ENCODE data around the gene CCDC57. TPM values are rescaled to one million over a fixed set of nuclear protein-coding genes. Genes with fewer than 3 reads are reported as not detected.
A peak's percentile ranks its signal among the peaks of the same experiment; 100 is the strongest.
"Not testable (repeated sequence)": the region's sequence is repeated elsewhere in the genome, so short reads cannot be mapped to it uniquely, and the experiment has no call there.

CCDC57 gene
- total RNA-seq, 2 experiments from 2014 or later: 129 to 135 TPM

GRCh38 chr17:82195675-82196672 lies 16.7 kb downstream of the CCDC57 start:
- intact Hi-C loops (cut with DNase I, micrococcal nuclease): no loop called here
- Mint-ChIP-seq H3K9me3 (no peaks in the 10 kb centered on the region), H3K4me3 (no peak overlapping the region), H3K27me3 (no peaks in the 10 kb centered on the region), H3K36me3 (ENCODE audit: low read depth) (peaks cover 48% of the 10 kb centered on the region), H3K4me1 (ENCODE audit: low read depth) (peaks cover 25% of the 10 kb centered on the region), H3K27ac (no peak overlapping the region)
- no peak overlapping the region for H3K4me3 ChIP-seq (ENCODE audit: low read length)
- DNase-seq (no peak), ATAC-seq (ENCODE audit: poor library complexity) (no peak)
- H3K9me3 ChIP-seq (ENCODE audit: control insufficient read depth in 1 of 2, insufficient read depth in 1 of 2, low read length in 2 of 2): no peaks in the 10 kb centered on the region
- no peak overlapping the region for H3K27ac ChIP-seq (ENCODE audit: low read depth in 1 of 2, low read length in 2 of 2)
- no peaks in the 10 kb centered on the region for H3K27me3 ChIP-seq (ENCODE audit: control insufficient read depth in 1 of 2, insufficient read depth in 2 of 2, low read length in 2 of 2)
- ChIA-PET CTCF (interaction anchor here (2.6 kb wide), 1 partner anchor 10 kb away, joined by 9 read pairs; no protein-coding TSS in a partner anchor), POLR2A (interaction anchor here (1.2 kb wide), 1 partner anchor 10 kb away, joined by 3 read pairs; no protein-coding TSS in a partner anchor)
- H3K36me3 ChIP-seq (ENCODE audit: insufficient read depth, low read length): peaks cover 43% of the 10 kb centered on the region
- peaks cover 33% of the 10 kb centered on the region for H3K4me1 ChIP-seq (ENCODE audit: insufficient read depth, low read length)
- no peak for TF ChIP-seq CTCF (IDR thresholded peaks at IDR 0.05)

- no peaks in the 10 kb centered on the region for H3K9me3 Mint-ChIP-seq
- intact Hi-C loops (cut with DNase I, micrococcal nuclease): no loop called here
- H3K4me1 Mint-ChIP-seq (ENCODE audit: low read depth): peaks cover 13% of the 10 kb centered on the region
- ATAC-seq (ENCODE audit: poor library complexity) (no peak), DNase-seq (no peak)
- no peaks in the 10 kb centered on the region for H3K27me3 ChIP-seq (ENCODE audit: control insufficient read depth in 1 of 2, insufficient read depth in 2 of 2, low read length in 2 of 2)
- H3K27me3 Mint-ChIP-seq: no peaks in the 10 kb centered on the region
- H3K27ac Mint-ChIP-seq: no peak overlapping the region
- H3K36me3 ChIP-seq (ENCODE audit: insufficient read depth, low read length): peaks cover 43% of the 10 kb centered on the region
- ChIA-PET POLR2A (interaction anchor here (1.2 kb wide), 1 partner anchor 11 kb away, joined by 3 read pairs; no protein-coding TSS in a partner anchor), CTCF (interaction anchor here (0.5 kb wide), 1 partner anchor 323 kb away, joined by 3 read pairs; no protein-coding TSS in a partner anchor)
- H3K27ac ChIP-seq (ENCODE audit: low read depth in 1 of 2, low read length in 2 of 2): no peak overlapping the region
- no peak overlapping the region for H3K4me3 ChIP-seq (ENCODE audit: low read length)
- H3K4me3 Mint-ChIP-seq: no peak overlapping the region
- H3K4me1 ChIP-seq (ENCODE audit: insufficient read depth, low read length): peaks cover 21% of the 10 kb centered on the region
- TF ChIP-seq CTCF (IDR thresholded peaks at IDR 0.05): no peak
- peaks cover 48% of the 10 kb centered on the region for H3K36me3 Mint-ChIP-seq (ENCODE audit: low read depth)
- H3K9me3 ChIP-seq (ENCODE audit: control insufficient read depth in 1 of 2, insufficient read depth in 1 of 2, low read length in 2 of 2): no peaks in the 10 kb centered on the region
These were observed 17.9 kb downstream of the CCDC57 start for GRCh38 chr17:82194765-82195164.

GRCh38 chr17:82193520-82194220 lies 19.0 kb downstream of the CCDC57 start:
- Histone ChIP-seq H3K9me3 (ENCODE audit: control insufficient read depth in 1 of 2, insufficient read depth in 1 of 2, low read length in 2 of 2) (no peaks in the 10 kb centered on the region), H3K27ac (ENCODE audit: low read depth in 1 of 2, low read length in 2 of 2) (no peak overlapping the region), H3K4me1 (ENCODE audit: insufficient read depth, low read length) (peaks cover 12% of the 10 kb centered on the region), H3K4me3 (ENCODE audit: low read length) (no peak overlapping the region), H3K27me3 (ENCODE audit: control insufficient read depth in 1 of 2, insufficient read depth in 2 of 2, low read length in 2 of 2) (no peaks in the 10 kb centered on the region), H3K36me3 (ENCODE audit: insufficient read depth, low read length) (peaks cover 41% of the 10 kb centered on the region)
- Mint-ChIP-seq H3K36me3 (ENCODE audit: low read depth) (peaks cover 48% of the 10 kb centered on the region), H3K4me3 (no peak overlapping the region), H3K27ac (no peak overlapping the region), H3K9me3 (no peaks in the 10 kb centered on the region), H3K27me3 (no peaks in the 10 kb centered on the region), H3K4me1 (ENCODE audit: low read depth) (peaks cover 13% of the 10 kb centered on the region)
- intact Hi-C loops (cut with DNase I, micrococcal nuclease): no loop called here
- ChIA-PET CTCF (no interaction called here), POLR2A (no interaction called here)
- ATAC-seq (ENCODE audit: poor library complexity) (no peak), DNase-seq (peak in 1 of 14 experiments; percentile 30)
- TF ChIP-seq CTCF (IDR thresholded peaks at IDR 0.05): no peak

- H3K27me3 ChIP-seq (ENCODE audit: control insufficient read depth in 1 of 2, insufficient read depth in 2 of 2, low read length in 2 of 2); H3K4me3 Mint-ChIP-seq; H3K4me3 ChIP-seq (ENCODE audit: low read length); H3K27me3 Mint-ChIP-seq; intact Hi-C loops (cut with DNase I, micrococcal nuclease); H3K9me3 Mint-ChIP-seq; H3K9me3 ChIP-seq (ENCODE audit: control insufficient read depth in 1 of 2, insufficient read depth in 1 of 2, low read length in 2 of 2); H3K27ac Mint-ChIP-seq; DNase-seq; ATAC-seq (ENCODE audit: poor library complexity); POLR2A ChIA-PET; CTCF ChIA-PET; H3K27ac ChIP-seq (ENCODE audit: low read depth in 1 of 2, low read length in 2 of 2); H3K4me1 Mint-ChIP-seq (ENCODE audit: low read depth); H3K4me1 ChIP-seq (ENCODE audit: insufficient read depth, low read length): not testable (repeated sequence)
- peaks cover 41% of the 10 kb centered on the region for H3K36me3 ChIP-seq (ENCODE audit: insufficient read depth, low read length)
- H3K36me3 Mint-ChIP-seq (ENCODE audit: low read depth): peaks cover 48% of the 10 kb centered on the region
These were observed 19.6 kb downstream of the CCDC57 start for GRCh38 chr17:82193050-82193449.

Measured in CD4-positive, alpha-beta T cell (primary cell).